GM21619 (cell line): Measurements from ENCODE around the gene EXOC8.
"Not testable (repeated sequence)": the region's sequence is repeated elsewhere in the genome, so short reads cannot be mapped to it uniquely, and the experiment has no call there.

ENCODE experiments used
- ATAC-seq: cut with Tn5 transposase; IDR thresholded peaks from one replicate; pipeline ENCODE4 v1.9.1; 2021; ENCODE audit not compliant: unreplicated experiment

EXOC8 gene

GRCh38 chr1:231353086-231353485, 15.4 kb upstream of the EXOC8 start:
- ATAC-seq, result no peak

- ATAC-seq, result no peak
These were observed 14.2 kb upstream of the EXOC8 start for GRCh38 chr1:231351816-231352215.

GRCh38 chr1:231348856-231349255, 11.2 kb upstream of the EXOC8 start:
- not testable (repeated sequence) for ATAC-seq

GRCh38 chr1:231348442-231348841, 10.8 kb upstream of the EXOC8 start:
- no peak for ATAC-seq

GRCh38 chr1:231347961-231348360, 10.3 kb upstream of the EXOC8 start:
- ATAC-seq, result no peak

- ATAC-seq, result no peak
These were observed 2.8 kb upstream of the EXOC8 start for GRCh38 chr1:231340328-231341013.

GRCh38 chr1:231338270-231339128, 847 bp upstream of the EXOC8 start, which contains the start of gene SPRTN:
Gene SPRTN, plus strand, starts transcription at chr1:231338293. Its CDS starts 91 bp downstream, at chr1:231338384.
- peak; percentile 6 for ATAC-seq

GRCh38 chr1:231337043-231337471, 595 bp downstream of the EXOC8 start:
- peak; percentile 22 for ATAC-seq

- no peak for ATAC-seq
These were observed 1.7 kb downstream of the EXOC8 start for GRCh38 chr1:231335663-231336602.

- ATAC-seq, result no peak
These were observed 2.7 kb downstream of the EXOC8 start for GRCh38 chr1:231334952-231335351.

GRCh38 chr1:231334079-231334666, 3.5 kb downstream of the EXOC8 start:
- peak; percentile 19 for ATAC-seq

- no peak for ATAC-seq
These were observed 4.9 kb downstream of the EXOC8 start for GRCh38 chr1:231332761-231333160.

- ATAC-seq, result no peak
These were observed 8.2 kb downstream of the EXOC8 start for GRCh38 chr1:231329483-231329882.

- ATAC-seq, result no peak
These were observed 10.0 kb downstream of the EXOC8 start for GRCh38 chr1:231327617-231328016.

GRCh38 chr1:231326248-231326647, 11.4 kb downstream of the EXOC8 start:
- no peak for ATAC-seq

- ATAC-seq, result no peak
These were observed 13.0 kb downstream of the EXOC8 start for GRCh38 chr1:231324660-231325059.

GRCh38 chr1:231322880-231323530, 14.6 kb downstream of the EXOC8 start:
- ATAC-seq, result no peak

GRCh38 chr1:231319080-231319479, 18.6 kb downstream of the EXOC8 start:
- no peak for ATAC-seq

- no peak for ATAC-seq
These were observed 19.1 kb downstream of the EXOC8 start for GRCh38 chr1:231318568-231318967.

GRCh38 chr1:231318015-231318355, 19.7 kb downstream of the EXOC8 start:
- ATAC-seq, result no peak
